ENCODE measurements around the gene CFAP99.

Gene CFAP99

GRCh38 chr4:2418650-2419571 is at the start of gene CFAP99:
Gene CFAP99 (plus strand): TSS chr4:2418955.
- H3K4me3 ChIP-seq (ENCODE audit: low read length): peak within 1 kb of the TSS; percentile 51

GRCh38 chr4:2370597-2371320 is 48.0 kb upstream of the CFAP99 start:
- H3K4me3 ChIP-seq (ENCODE audit: low read length): no peak overlapping the region
- no peak for DNase-seq (ENCODE audit: low read depth)
- TF ChIP-seq CTCF (conservative IDR thresholded peaks at IDR 0.05; ENCODE audit: low read depth, low read length): no peak

More at GRCh38 chr4:2418650-2419571, at the start of gene CFAP99:
- peak; percentile 7 for TF ChIP-seq CTCF (conservative IDR thresholded peaks at IDR 0.05; ENCODE audit: low read depth, low read length)
- DNase-seq (ENCODE audit: low read depth): peak; percentile 64

GRCh38 chr4:2371765-2372487 is 46.8 kb upstream of the CFAP99 start:
- TF ChIP-seq CTCF (conservative IDR thresholded peaks at IDR 0.05; ENCODE audit: low read depth, low read length): no peak
- no peak overlapping the region for H3K4me3 ChIP-seq (ENCODE audit: low read length)
- no peak for DNase-seq (ENCODE audit: low read depth)

DNA sequence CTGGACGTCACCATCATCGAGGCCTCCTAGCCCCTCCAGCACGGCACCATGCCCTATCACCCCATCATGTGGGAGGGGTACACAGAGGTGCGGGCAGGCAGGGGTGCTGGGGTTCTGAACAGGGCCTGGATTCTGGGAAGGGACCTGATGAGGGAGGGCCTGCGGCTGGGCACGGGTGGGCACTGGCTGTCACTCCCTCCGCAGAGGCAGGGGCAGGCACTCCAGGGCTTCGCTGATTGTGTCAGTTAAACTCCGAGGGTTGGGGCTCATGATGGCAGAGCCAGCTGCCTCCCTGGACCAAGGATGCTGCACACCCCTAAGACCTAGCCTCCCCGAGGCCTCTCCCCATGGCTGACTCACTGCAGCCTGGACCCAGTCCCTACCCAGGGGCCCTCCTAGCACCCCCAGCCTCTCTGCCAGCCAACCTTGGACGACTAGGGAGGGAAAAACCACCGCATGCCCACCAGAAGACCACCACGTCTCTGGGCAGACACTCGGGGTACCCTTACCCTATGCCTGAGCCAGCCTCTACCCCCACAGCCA is 46.2 kb upstream of the CFAP99 start:
- TF ChIP-seq CTCF (conservative IDR thresholded peaks at IDR 0.05; ENCODE audit: low read depth, low read length): no peak
- DNase-seq (ENCODE audit: low read depth): no peak
- H3K4me3 ChIP-seq (ENCODE audit: low read length): no peak overlapping the region

- DNase-seq (ENCODE audit: low read depth): no peak
- no peak overlapping the region for H3K4me3 ChIP-seq (ENCODE audit: low read length)
- TF ChIP-seq CTCF (conservative IDR thresholded peaks at IDR 0.05; ENCODE audit: low read depth, low read length): no peak
Observed at GRCh38 chr4:2373532-2373931, 45.2 kb upstream of the CFAP99 start.

DNA sequence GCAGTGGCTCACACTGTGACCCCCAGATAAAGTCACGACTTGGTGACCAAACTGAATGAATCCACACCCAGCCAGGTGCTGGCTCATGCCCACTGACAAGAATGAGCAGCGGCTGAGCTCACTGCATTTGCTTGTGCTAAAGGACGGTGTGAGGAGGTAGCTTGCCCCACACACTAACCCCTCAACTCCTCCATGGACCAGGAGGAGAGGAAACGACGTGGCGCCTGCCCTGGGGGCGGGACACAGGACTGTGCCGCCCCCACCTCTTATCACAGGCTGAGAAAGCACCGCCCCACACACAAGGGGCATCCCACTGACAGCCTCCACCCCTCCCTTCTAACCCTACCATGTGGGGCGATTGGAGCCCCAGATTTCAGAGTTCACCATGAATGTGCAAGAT is 43.3 kb upstream of the CFAP99 start:
- no peak overlapping the region for H3K4me3 ChIP-seq (ENCODE audit: low read length)
- TF ChIP-seq CTCF (conservative IDR thresholded peaks at IDR 0.05; ENCODE audit: low read depth, low read length): no peak
- no peak for DNase-seq (ENCODE audit: low read depth)
